Measurements from ENCODE around the gene SPRY2. TPM values are rescaled to one million over a fixed set of nuclear protein-coding genes. Genes with fewer than 3 reads are reported as not detected.
A peak's percentile ranks its signal among the peaks of the same experiment; 100 is the strongest.
"Not testable (repeated sequence)": the region's sequence is repeated elsewhere in the genome, so short reads cannot be mapped to it uniquely, and the experiment has no call there.

SPRY2 gene
- total RNA-seq, 1 donor from 2014 or later, result 48.7 TPM

DNA sequence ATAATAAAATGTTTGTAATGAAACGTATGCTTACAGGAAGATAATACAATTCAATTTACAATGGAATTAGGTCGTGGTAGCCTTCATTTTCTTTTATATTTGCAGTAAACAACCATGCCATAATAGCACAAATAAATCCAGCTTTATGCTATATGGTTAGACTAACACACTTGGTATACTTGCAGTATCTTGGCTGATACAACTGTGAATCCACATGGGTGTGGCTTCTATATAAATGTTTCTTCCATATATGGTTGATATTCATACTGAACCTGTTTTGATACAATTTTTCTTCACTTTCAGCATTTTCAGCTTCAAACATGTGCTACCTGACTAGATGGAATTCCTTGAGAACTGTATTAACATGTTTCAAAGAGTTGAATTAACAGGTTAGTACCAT lies 20.4 kb upstream of the SPRY2 start:
- H3K27ac Mint-ChIP-seq, result peak overlapping the region; percentile 25
- no peak overlapping the region for H3K4me3 Mint-ChIP-seq
- TF ChIP-seq, protein P1, sequence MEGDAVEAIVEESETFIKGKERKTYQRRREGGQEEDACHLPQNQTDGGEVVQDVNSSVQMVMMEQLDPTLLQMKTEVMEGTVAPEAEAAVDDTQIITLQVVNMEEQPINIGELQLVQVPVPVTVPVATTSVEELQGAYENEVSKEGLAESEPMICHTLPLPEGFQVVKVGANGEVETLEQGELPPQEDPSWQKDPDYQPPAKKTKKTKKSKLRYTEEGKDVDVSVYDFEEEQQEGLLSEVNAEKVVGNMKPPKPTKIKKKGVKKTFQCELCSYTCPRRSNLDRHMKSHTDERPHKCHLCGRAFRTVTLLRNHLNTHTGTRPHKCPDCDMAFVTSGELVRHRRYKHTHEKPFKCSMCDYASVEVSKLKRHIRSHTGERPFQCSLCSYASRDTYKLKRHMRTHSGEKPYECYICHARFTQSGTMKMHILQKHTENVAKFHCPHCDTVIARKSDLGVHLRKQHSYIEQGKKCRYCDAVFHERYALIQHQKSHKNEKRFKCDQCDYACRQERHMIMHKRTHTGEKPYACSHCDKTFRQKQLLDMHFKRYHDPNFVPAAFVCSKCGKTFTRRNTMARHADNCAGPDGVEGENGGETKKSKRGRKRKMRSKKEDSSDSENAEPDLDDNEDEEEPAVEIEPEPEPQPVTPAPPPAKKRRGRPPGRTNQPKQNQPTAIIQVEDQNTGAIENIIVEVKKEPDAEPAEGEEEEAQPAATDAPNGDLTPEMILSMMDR (conservative IDR thresholded peaks at IDR 0.05), result no peak
- no peaks in the 10 kb centered on the region for H3K9me3 Mint-ChIP-seq
- no peaks in the 10 kb centered on the region for H3K36me3 Mint-ChIP-seq
- peaks cover 25% of the 10 kb centered on the region for H3K4me1 Mint-ChIP-seq (ENCODE audit: unreplicated experiment)
- no peak for DNase-seq (ENCODE audit: extremely low spot score, unreplicated experiment)
- H3K27me3 Mint-ChIP-seq, result no peaks in the 10 kb centered on the region

DNA sequence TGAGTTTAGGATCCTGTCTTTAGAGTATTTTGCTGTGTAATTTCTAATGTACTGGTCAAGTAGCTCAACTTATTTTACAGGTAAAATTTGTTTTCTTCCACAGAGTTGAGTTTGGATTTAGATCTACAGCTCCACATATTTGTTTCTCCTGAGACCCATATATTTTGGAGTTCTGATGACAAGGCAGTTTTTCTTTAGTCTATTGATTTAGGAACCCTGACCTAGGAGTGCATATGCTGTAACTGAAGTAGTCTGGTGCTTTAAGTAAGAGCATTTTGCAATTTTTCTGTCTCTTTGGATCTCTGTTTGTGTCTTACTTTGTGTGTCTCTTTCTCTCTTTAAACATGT lies 19.5 kb upstream of the SPRY2 start:
- TF ChIP-seq, protein P1 (conservative IDR thresholded peaks at IDR 0.05), result no peak
- Mint-ChIP-seq H3K4me1 (ENCODE audit: unreplicated experiment) (peaks cover 25% of the 10 kb centered on the region), H3K9me3 (no peaks in the 10 kb centered on the region), H3K4me3 (peak overlapping the region; percentile 8), H3K27ac (no peak overlapping the region), H3K36me3 (no peaks in the 10 kb centered on the region), H3K27me3 (no peaks in the 10 kb centered on the region)
- no peak for DNase-seq (ENCODE audit: extremely low spot score, unreplicated experiment)

DNA sequence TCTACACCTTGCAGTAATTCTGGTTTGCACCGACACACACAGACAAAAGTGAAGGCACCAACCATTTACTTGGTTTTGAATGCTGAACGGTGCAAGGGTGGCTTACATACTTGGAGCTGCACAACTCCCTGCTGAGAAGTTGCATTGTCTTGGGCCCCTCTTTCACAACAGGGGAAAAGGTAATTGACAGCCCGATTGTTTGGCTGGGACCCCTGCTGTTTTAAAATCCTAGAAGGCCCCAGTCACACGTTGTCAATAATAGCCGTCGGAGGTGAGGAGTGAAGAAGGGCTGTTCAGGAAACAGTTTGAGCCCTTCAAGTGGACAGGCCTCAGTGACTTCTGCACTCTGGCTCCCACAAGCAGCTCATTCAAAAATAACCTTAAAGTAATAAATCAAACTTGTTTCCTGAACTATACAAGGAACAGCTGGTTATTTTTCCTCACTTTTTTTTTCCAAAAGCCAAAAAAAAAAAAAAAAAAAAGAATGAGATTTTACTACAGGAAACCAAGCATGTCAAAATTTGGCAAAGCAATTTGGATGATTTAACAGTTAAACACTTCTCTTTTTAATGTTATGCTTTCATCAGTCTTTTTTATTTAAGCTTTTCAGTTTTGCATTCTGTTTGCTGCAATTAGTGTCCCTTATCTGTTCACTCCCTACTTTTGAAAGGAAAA lies 19.0 kb upstream of the SPRY2 start:
- TF ChIP-seq, protein P1 (conservative IDR thresholded peaks at IDR 0.05), result no peak
- Mint-ChIP-seq H3K9me3 (no peaks in the 10 kb centered on the region), H3K4me1 (ENCODE audit: unreplicated experiment) (peaks cover 25% of the 10 kb centered on the region), H3K27me3 (no peaks in the 10 kb centered on the region), H3K27ac (no peak overlapping the region), H3K4me3 (no peak overlapping the region), H3K36me3 (no peaks in the 10 kb centered on the region)
- DNase-seq (ENCODE audit: extremely low spot score, unreplicated experiment), result no peak

DNA sequence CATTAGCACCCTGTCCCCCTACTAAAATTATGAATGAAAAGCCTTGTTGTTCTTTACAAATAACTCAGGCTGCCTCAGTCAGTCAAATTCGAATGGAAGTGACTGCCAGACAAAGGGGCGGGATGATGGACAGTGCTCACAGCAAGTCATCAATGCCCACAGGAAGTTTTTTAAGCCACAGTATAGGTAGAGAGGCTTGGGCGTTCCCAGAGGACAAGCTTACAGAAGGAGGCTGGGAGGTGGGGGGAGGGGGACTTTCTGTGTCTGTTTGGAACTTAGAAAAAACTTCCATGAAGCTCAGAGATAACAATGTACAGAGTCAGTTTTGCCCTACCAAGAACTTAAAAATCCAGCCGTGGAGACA lies 18.5 kb upstream of the SPRY2 start:
- DNase-seq (ENCODE audit: extremely low spot score, unreplicated experiment), result no peak
- Mint-ChIP-seq H3K9me3 (no peaks in the 10 kb centered on the region), H3K36me3 (no peaks in the 10 kb centered on the region), H3K4me3 (peak overlapping the region; percentile 0), H3K4me1 (ENCODE audit: unreplicated experiment) (peaks cover 25% of the 10 kb centered on the region), H3K27ac (no peak overlapping the region), H3K27me3 (no peaks in the 10 kb centered on the region)
- TF ChIP-seq, protein P1 (conservative IDR thresholded peaks at IDR 0.05), result no peak

DNA sequence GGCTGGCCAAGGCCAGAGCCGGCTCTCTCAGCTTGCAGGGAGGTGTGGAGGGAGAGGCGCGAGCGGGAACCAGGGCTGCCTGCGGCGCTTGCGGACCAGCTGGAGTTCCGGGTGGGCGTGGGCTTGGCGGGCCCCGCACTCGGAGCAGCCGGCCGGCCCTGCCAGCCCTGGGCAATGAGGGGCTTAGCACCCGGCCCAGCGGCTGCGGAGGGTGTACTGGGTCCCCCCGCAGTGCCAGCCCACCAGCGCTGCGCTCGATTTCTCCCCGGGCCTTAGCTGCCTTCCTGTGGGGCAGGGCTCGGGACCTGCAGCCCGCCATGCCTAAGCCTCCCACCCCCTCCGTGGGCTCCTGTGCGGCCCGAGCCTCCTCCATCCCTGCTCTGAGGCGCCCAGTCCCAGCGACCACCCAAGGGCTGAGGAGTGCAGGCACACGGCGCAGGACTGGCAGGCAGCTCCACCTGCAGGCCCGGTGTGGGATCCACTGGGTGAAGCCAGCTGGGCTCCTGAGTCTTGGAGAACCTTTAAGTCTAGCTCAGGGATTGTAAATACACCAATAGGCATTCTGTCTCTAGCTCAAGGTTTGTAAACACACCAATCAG lies 14.7 kb upstream of the SPRY2 start:
- H3K4me1 Mint-ChIP-seq (ENCODE audit: unreplicated experiment), result peaks cover 14% of the 10 kb centered on the region
- DNase-seq (ENCODE audit: extremely low spot score, unreplicated experiment); H3K27me3 Mint-ChIP-seq; H3K36me3 Mint-ChIP-seq; H3K4me3 Mint-ChIP-seq; H3K27ac Mint-ChIP-seq; H3K9me3 Mint-ChIP-seq: not testable (repeated sequence)

DNA sequence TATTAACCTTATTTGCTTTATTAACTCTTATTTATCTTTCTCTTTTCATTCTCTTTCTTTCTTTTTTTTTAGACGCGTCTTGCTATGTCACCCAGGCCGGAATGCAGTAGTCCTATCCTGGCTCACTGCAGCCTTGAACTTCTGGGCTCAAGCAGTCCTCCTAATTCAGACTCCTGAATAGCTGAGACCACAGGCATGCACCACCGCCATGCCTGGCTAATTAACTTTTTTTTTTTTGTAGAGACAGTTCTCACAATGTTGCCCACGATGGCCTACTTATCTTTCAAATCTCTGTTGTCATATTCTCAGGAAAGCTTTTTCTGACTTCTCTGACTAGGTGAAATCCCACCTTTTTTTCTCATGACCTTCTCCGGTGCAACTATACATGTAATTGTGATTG lies 7.8 kb upstream of the SPRY2 start:
- Mint-ChIP-seq H3K4me3 (no peak overlapping the region), H3K36me3 (no peaks in the 10 kb centered on the region), H3K27ac (no peak overlapping the region), H3K4me1 (ENCODE audit: unreplicated experiment) (peaks cover 5% of the 10 kb centered on the region), H3K27me3 (peaks cover 7% of the 10 kb centered on the region), H3K9me3 (peaks cover 6% of the 10 kb centered on the region)
- no peak for DNase-seq (ENCODE audit: extremely low spot score, unreplicated experiment)
- TF ChIP-seq, protein P1 (conservative IDR thresholded peaks at IDR 0.05), result no peak
